BE2C (cell line): Measurements from ENCODE around the gene ATOH8.

ENCODE experiments used
- DNase-seq: peaks from one replicate; pipeline ENCODE4 v3.0.0-alpha.2; 2020
- H3K27me3 ChIP-seq: fragments of 250-450 bp; sonication (Bioruptor Pico); 2 replicates; pipeline ENCODE4 v1.5.1; 2020; ENCODE audit warnings: mild to moderate bottlenecking
- H3K36me3 ChIP-seq: fragments of 250-450 bp; sonication (Bioruptor Pico); 2 replicates; pipeline ENCODE4 v1.5.1; 2020; ENCODE audit warnings: mild to moderate bottlenecking
- H3K4me1 ChIP-seq: fragments of 250-450 bp; sonication (Bioruptor Pico); 2 replicates; pipeline ENCODE4 v1.5.1; 2020
- H3K4me3 ChIP-seq: 2 replicates; pipeline ENCODE4 v1.5.1; 2011; ENCODE audit warnings: low read depth, low read length
- H3K9me3 ChIP-seq: fragments of 250-450 bp; sonication (Bioruptor Pico); 2 replicates; pipeline ENCODE4 v1.5.1; 2020
- TF ChIP-seq, protein P1 (sequence below): IDR thresholded peaks from 2 replicates; pipeline ENCODE4 v1.5.1; 2012; ENCODE audit warnings: mild to moderate bottlenecking, low read depth, low read length

The ATOH8 gene

DNA sequence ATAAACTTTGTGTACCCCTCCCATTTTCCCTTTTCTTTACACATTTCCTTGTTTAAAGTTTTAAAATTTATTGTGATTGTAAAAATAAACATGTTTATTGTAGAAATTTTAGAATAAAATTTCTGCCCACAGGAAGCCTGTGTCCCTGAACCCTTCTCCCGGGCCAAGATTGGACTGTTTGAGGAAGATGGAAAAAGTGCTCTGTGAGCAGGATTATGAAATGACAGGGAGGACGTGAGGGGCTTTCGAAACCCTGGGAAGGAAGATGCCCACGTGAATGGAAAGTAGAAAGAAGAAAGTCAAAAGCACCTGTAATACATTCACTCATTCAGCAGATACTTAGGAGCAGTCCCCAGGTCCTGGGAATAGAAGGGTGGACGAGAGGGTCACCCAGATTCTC is 25.4 kb upstream of the ATOH8 start:
- H3K27me3 ChIP-seq: no peaks in the 10 kb centered on the region
- no peaks in the 10 kb centered on the region for H3K36me3 ChIP-seq
- no peak overlapping the region for H3K4me3 ChIP-seq
- no peaks in the 10 kb centered on the region for H3K4me1 ChIP-seq
- H3K9me3 ChIP-seq: no peaks in the 10 kb centered on the region
- TF ChIP-seq, protein P1, sequence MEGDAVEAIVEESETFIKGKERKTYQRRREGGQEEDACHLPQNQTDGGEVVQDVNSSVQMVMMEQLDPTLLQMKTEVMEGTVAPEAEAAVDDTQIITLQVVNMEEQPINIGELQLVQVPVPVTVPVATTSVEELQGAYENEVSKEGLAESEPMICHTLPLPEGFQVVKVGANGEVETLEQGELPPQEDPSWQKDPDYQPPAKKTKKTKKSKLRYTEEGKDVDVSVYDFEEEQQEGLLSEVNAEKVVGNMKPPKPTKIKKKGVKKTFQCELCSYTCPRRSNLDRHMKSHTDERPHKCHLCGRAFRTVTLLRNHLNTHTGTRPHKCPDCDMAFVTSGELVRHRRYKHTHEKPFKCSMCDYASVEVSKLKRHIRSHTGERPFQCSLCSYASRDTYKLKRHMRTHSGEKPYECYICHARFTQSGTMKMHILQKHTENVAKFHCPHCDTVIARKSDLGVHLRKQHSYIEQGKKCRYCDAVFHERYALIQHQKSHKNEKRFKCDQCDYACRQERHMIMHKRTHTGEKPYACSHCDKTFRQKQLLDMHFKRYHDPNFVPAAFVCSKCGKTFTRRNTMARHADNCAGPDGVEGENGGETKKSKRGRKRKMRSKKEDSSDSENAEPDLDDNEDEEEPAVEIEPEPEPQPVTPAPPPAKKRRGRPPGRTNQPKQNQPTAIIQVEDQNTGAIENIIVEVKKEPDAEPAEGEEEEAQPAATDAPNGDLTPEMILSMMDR: no peak
- DNase-seq: no peak

- H3K4me1 ChIP-seq: no peaks in the 10 kb centered on the region
- H3K4me3 ChIP-seq: no peak overlapping the region
- no peaks in the 10 kb centered on the region for H3K9me3 ChIP-seq
- no peaks in the 10 kb centered on the region for H3K27me3 ChIP-seq
- no peaks in the 10 kb centered on the region for H3K36me3 ChIP-seq
- peak; percentile 85 for DNase-seq
- TF ChIP-seq, protein P1: peak; percentile 87
Measured at GRCh38 chr2:85728883-85729824, 24.6 kb upstream of the ATOH8 start.

DNA sequence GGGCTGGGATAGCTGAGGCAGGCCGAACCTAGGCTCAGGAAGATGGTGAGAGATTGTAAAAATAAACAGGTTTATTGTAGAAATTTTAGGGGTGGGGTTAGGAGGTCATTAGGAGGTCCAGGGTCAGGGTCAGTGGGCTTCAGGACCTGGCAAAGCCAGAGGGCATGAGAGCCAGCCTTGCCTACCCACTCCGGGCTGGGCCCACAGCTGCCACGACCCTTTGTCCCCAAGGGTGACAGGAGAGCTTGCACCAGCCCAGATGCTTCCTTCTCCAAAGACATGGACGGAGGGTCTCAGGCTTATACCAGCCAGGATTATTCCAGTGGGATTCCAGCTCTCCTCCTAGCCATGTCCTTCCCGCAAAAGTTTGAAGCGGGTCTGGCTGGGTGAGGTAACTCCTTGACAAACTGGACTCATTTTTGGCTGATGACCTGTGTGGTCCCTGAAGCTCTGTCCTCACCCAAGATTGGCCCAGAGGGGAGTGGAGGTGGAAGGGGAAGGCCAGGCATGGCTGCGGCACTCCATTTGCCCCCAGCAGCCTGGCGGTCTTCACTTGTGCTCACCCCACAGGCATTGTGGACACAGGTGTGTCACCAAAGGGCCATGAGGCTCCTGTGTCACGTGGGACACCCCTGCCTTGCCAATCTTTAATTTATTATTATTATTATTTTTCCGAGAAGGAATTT is 23.8 kb upstream of the ATOH8 start:
- Histone ChIP-seq H3K4me1 (no peaks in the 10 kb centered on the region), H3K27me3 (no peaks in the 10 kb centered on the region), H3K36me3 (no peaks in the 10 kb centered on the region), H3K4me3 (no peak overlapping the region), H3K9me3 (no peaks in the 10 kb centered on the region)
- DNase-seq: no peak
- TF ChIP-seq, protein P1: no peak

GRCh38 chr2:85730686-85731230 is 23.0 kb upstream of the ATOH8 start:
- Histone ChIP-seq H3K27me3 (no peaks in the 10 kb centered on the region), H3K9me3 (no peaks in the 10 kb centered on the region), H3K4me1 (peaks cover 6% of the 10 kb centered on the region; the same call in 1 of the 2 replicates), H3K36me3 (no peaks in the 10 kb centered on the region), H3K4me3 (no peak overlapping the region)
- no peak for DNase-seq
- TF ChIP-seq, protein P1: no peak

- TF ChIP-seq, protein P1: no peak
- H3K4me1 ChIP-seq: peaks cover 6% of the 10 kb centered on the region; the same call in 1 of the 2 replicates
- no peaks in the 10 kb centered on the region for H3K27me3 ChIP-seq
- H3K4me3 ChIP-seq: no peak overlapping the region
- DNase-seq: no peak
- no peaks in the 10 kb centered on the region for H3K9me3 ChIP-seq
- H3K36me3 ChIP-seq: no peaks in the 10 kb centered on the region
Measured at GRCh38 chr2:85731606-85732005, 22.2 kb upstream of the ATOH8 start.
